WTC11 (cell line): Measurements from ENCODE around the gene MPHOSPH10. TPM values are rescaled to one million over a fixed set of nuclear protein-coding genes. Genes with fewer than 3 reads are reported as not detected.

Source experiments
- ATAC-seq: fragments of 200-7000 bp; cut with Tn5 transposase; 2 replicates; pipeline ENCODE4 v1.10.0; 2021; ENCODE audit warnings: mild to moderate bottlenecking, moderate library complexity
- CTCF ChIA-PET: fragments of 300-600 bp; sonication (Branson Sonifier 250); formaldehyde crosslinking; loops from one replicate; lab custom pipeline; 2021; ENCODE audit warnings: antibody characterized with exemption; lab: Charles Lee
- POLR2A ChIA-PET: fragments of 350-600 bp; sonication (Branson Sonifier 250); formaldehyde crosslinking; loops from one replicate; lab custom pipeline; 2021; ENCODE audit warnings: antibody characterized with exemption; lab: Charles Lee
- DNase-seq: peaks from one replicate; pipeline ENCODE4 v3.0.0; 2021; ENCODE audit warnings: low spot score
- H3K27ac Mint-ChIP-seq: 2 replicates; pipeline ENCODE4 v1.8.0; 2021; ENCODE audit warnings: mixed read lengths
- H3K27me3 Mint-ChIP-seq: 2 replicates; pipeline ENCODE4 v1.8.0; 2021; ENCODE audit warnings: low read depth, mild to moderate bottlenecking, moderate library complexity, mixed read lengths
- H3K36me3 Mint-ChIP-seq: 2 replicates; pipeline ENCODE4 v1.8.0; 2021; ENCODE audit warnings: mixed read lengths
- H3K4me1 Mint-ChIP-seq: 2 replicates; pipeline ENCODE4 v1.8.0; 2022; ENCODE audit warnings: mixed read lengths
- H3K4me3 Mint-ChIP-seq: 2 replicates; pipeline ENCODE4 v1.8.0; 2021; ENCODE audit warnings: mild to moderate bottlenecking, moderate library complexity, mixed read lengths
- H3K9me3 Mint-ChIP-seq: 2 replicates; pipeline ENCODE4 v1.8.0; 2021; ENCODE audit warnings: mixed read lengths
- ARID4B ChIP-seq: sonication (generic); formaldehyde crosslinking; IDR thresholded peaks from 2 replicates; pipeline ENCODE4 v1.8.0; 2023; ENCODE audit warnings: missing genetic modification reagents, mild to moderate bottlenecking, borderline replicate concordance
- ATF2 ChIP-seq: sonication (generic); formaldehyde crosslinking; IDR thresholded peaks from 2 replicates; pipeline ENCODE4 v1.8.1; 2022; ENCODE audit warnings: low read depth, missing genetic modification reagents, borderline replicate concordance
- E2F4 ChIP-seq: sonication (generic); formaldehyde crosslinking; IDR thresholded peaks from 2 replicates; pipeline ENCODE4 v1.8.1; 2022; ENCODE audit warnings: low read depth, mild to moderate bottlenecking, moderate library complexity, missing genetic modification reagents, borderline replicate concordance
- E2F5 ChIP-seq: sonication (generic); formaldehyde crosslinking; IDR thresholded peaks from 2 replicates; pipeline ENCODE4 v1.8.1; 2022; ENCODE audit warnings: mild to moderate bottlenecking, moderate library complexity, missing genetic modification reagents
- ESRRA ChIP-seq: sonication (generic); formaldehyde crosslinking; IDR thresholded peaks from 2 replicates; pipeline ENCODE4 v1.8.1; 2022; ENCODE audit warnings: mild to moderate bottlenecking, missing genetic modification reagents, borderline replicate concordance
- ETV6 ChIP-seq: sonication (generic); formaldehyde crosslinking; IDR thresholded peaks from 2 replicates; pipeline ENCODE4 v1.8.1; 2022; ENCODE audit warnings: mild to moderate bottlenecking, missing genetic modification reagents
- FOXJ3 ChIP-seq: sonication (generic); formaldehyde crosslinking; IDR thresholded peaks from 2 replicates; pipeline ENCODE4 v1.9.0; 2021; ENCODE audit warnings: missing genetic modification reagents, mild to moderate bottlenecking, borderline replicate concordance
- GABPB1 ChIP-seq: sonication (generic); formaldehyde crosslinking; IDR thresholded peaks from 2 replicates; pipeline ENCODE4 v1.8.1; 2023; ENCODE audit warnings: mild to moderate bottlenecking, missing genetic modification reagents
- NFE2L1 ChIP-seq: sonication (generic); formaldehyde crosslinking; IDR thresholded peaks from 2 replicates; pipeline ENCODE4 v1.8.1; 2023; ENCODE audit warnings: missing genetic modification reagents
- NFYB ChIP-seq: sonication (generic); formaldehyde crosslinking; conservative IDR thresholded peaks from 2 replicates; pipeline ENCODE4 v1.8.0; 2022; ENCODE audit warnings: low read depth, missing genetic modification reagents
- NR1H2 ChIP-seq: sonication (generic); formaldehyde crosslinking; IDR thresholded peaks from 2 replicates; pipeline ENCODE4 v1.9.0; 2021; ENCODE audit warnings: mild to moderate bottlenecking, moderate library complexity, missing genetic modification reagents
- OVOL2 ChIP-seq: fragments of 250-450 bp; sonication (Bioruptor Pico); IDR thresholded peaks from 2 replicates; pipeline ENCODE4 v1.9.0; 2021; ENCODE audit warnings: mild to moderate bottlenecking, borderline replicate concordance
- PRRX2 ChIP-seq: fragments of 250-450 bp; sonication (Bioruptor Pico); IDR thresholded peaks from 2 replicates; pipeline ENCODE4 v1.8.0; 2021; ENCODE audit warnings: mild to moderate bottlenecking
- SMAD4 ChIP-seq: sonication (generic); formaldehyde crosslinking; IDR thresholded peaks from 2 replicates; pipeline ENCODE4 v1.8.0; 2022; ENCODE audit warnings: mild to moderate bottlenecking, missing genetic modification reagents
- TCF7 ChIP-seq: sonication (generic); formaldehyde crosslinking; IDR thresholded peaks from 2 replicates; pipeline ENCODE4 v1.8.0; 2022; ENCODE audit warnings: mild to moderate bottlenecking, low read depth, missing genetic modification reagents, moderate library complexity
- USF1 ChIP-seq: sonication (generic); formaldehyde crosslinking; IDR thresholded peaks from 2 replicates; pipeline ENCODE4 v1.8.0; 2022; ENCODE audit warnings: mild to moderate bottlenecking, missing genetic modification reagents
- ZNF232 ChIP-seq: sonication (generic); formaldehyde crosslinking; IDR thresholded peaks from 2 replicates; pipeline ENCODE4 v1.8.0; 2022; ENCODE audit warnings: mild to moderate bottlenecking, missing genetic modification reagents
- total RNA-seq: library from RNA; stranded (reverse); gene quantifications from 3 replicates; pipeline ENCODE4 v1.2.3, GENCODE V29; 2021
- TF ChIP-seq, protein P1 (sequence below): sonication (generic); formaldehyde crosslinking; IDR thresholded peaks from 2 replicates; pipeline ENCODE4 v1.8.0; 2023; ENCODE audit warnings: missing genetic modification reagents
- TF ChIP-seq, protein P2 (sequence below): sonication (generic); formaldehyde crosslinking; IDR thresholded peaks from 2 replicates; pipeline ENCODE4 v1.8.0; 2022; ENCODE audit warnings: mild to moderate bottlenecking, missing genetic modification reagents
- TF ChIP-seq, protein P3 (sequence below): sonication (generic); formaldehyde crosslinking; IDR thresholded peaks from 2 replicates; pipeline ENCODE4 v1.8.1; 2023; ENCODE audit warnings: mild to moderate bottlenecking, missing genetic modification reagents, moderate library complexity
- TF ChIP-seq, protein P4 (sequence below): sonication (generic); formaldehyde crosslinking; IDR thresholded peaks from 2 replicates; pipeline ENCODE4 v1.8.1; 2023; ENCODE audit warnings: mild to moderate bottlenecking, moderate library complexity, missing genetic modification reagents

The MPHOSPH10 gene
- total RNA-seq, 1 experiment from 2014 or later: 36.6 TPM

DNA sequence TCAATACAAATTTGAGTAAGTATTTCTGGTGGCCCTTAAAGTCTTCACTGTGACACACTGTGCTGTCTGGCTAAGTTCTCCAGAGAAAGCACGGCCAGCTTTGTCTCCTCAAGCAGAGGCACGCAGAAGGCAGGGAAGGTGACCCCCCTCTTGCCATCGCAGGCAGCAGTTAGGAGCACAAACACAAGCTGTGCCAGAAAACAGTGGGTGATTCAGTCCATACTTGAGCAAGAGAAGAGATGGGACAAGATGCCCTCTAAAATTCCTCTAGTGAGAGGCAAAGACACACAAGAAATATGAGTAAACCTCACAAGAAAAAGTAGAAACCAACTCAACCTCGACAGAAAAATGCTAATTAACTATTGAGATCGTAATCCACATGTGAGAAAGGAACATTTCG lies 10.2 kb upstream of the MPHOSPH10 start (continued):
- TF ChIP-seq, protein P1, sequence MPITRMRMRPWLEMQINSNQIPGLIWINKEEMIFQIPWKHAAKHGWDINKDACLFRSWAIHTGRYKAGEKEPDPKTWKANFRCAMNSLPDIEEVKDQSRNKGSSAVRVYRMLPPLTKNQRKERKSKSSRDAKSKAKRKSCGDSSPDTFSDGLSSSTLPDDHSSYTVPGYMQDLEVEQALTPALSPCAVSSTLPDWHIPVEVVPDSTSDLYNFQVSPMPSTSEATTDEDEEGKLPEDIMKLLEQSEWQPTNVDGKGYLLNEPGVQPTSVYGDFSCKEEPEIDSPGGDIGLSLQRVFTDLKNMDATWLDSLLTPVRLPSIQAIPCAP: no peak
- TF ChIP-seq ESRRA (CRISPR knock-in tag) (no peak), OVOL2 (CRISPR knock-in tag) (no peak), E2F4 (CRISPR knock-in tag) (no peak), ARID4B (CRISPR knock-in tag) (no peak), USF1 (no peak), FOXJ3 (CRISPR knock-in tag) (no peak), ATF2 (CRISPR knock-in tag) (no peak), SMAD4 (CRISPR knock-in tag) (no peak)
- TF ChIP-seq, protein P2, sequence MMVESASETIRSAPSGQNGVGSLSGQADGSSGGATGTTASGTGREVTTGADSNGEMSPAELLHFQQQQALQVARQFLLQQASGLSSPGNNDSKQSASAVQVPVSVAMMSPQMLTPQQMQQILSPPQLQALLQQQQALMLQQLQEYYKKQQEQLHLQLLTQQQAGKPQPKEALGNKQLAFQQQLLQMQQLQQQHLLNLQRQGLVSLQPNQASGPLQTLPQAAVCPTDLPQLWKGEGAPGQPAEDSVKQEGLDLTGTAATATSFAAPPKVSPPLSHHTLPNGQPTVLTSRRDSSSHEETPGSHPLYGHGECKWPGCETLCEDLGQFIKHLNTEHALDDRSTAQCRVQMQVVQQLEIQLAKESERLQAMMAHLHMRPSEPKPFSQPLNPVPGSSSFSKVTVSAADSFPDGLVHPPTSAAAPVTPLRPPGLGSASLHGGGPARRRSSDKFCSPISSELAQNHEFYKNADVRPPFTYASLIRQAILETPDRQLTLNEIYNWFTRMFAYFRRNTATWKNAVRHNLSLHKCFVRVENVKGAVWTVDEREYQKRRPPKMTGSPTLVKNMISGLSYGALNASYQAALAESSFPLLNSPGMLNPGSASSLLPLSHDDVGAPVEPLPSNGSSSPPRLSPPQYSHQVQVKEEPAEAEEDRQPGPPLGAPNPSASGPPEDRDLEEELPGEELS (CRISPR knock-in tag): no peak

- H3K36me3 Mint-ChIP-seq: peaks cover 31% of the 10 kb centered on the region
- POLR2A ChIA-PET: no interaction called here
- no peaks in the 10 kb centered on the region for H3K27me3 Mint-ChIP-seq
- H3K4me3 Mint-ChIP-seq: no peak overlapping the region
- CTCF ChIA-PET: interaction anchor here (1.2 to 1.6 kb wide), 2 partner anchors 21 to 22 kb away, joined by 3 to 7 read pairs; no protein-coding TSS in a partner anchor
- ATAC-seq (no peak), DNase-seq (no peak)
- no peak overlapping the region for H3K27ac Mint-ChIP-seq
- peaks cover 5% of the 10 kb centered on the region; the same call in 1 of the 2 replicates for H3K9me3 Mint-ChIP-seq
- H3K4me1 Mint-ChIP-seq: no peaks in the 10 kb centered on the region
- TF ChIP-seq E2F5 (no peak), PRRX2 (no peak), TCF7 (CRISPR knock-in tag) (no peak), ETV6 (CRISPR knock-in tag) (no peak), ZNF232 (no peak), NFE2L1 (no peak), NR1H2 (CRISPR knock-in tag) (no peak), NFYB (no peak), GABPB1 (CRISPR knock-in tag) (no peak)
- TF ChIP-seq, protein P1: no peak
- TF ChIP-seq, protein P3, sequence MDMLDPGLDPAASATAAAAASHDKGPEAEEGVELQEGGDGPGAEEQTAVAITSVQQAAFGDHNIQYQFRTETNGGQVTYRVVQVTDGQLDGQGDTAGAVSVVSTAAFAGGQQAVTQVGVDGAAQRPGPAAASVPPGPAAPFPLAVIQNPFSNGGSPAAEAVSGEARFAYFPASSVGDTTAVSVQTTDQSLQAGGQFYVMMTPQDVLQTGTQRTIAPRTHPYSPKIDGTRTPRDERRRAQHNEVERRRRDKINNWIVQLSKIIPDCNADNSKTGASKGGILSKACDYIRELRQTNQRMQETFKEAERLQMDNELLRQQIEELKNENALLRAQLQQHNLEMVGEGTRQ (CRISPR knock-in tag): no peak
- TF ChIP-seq, protein P4, sequence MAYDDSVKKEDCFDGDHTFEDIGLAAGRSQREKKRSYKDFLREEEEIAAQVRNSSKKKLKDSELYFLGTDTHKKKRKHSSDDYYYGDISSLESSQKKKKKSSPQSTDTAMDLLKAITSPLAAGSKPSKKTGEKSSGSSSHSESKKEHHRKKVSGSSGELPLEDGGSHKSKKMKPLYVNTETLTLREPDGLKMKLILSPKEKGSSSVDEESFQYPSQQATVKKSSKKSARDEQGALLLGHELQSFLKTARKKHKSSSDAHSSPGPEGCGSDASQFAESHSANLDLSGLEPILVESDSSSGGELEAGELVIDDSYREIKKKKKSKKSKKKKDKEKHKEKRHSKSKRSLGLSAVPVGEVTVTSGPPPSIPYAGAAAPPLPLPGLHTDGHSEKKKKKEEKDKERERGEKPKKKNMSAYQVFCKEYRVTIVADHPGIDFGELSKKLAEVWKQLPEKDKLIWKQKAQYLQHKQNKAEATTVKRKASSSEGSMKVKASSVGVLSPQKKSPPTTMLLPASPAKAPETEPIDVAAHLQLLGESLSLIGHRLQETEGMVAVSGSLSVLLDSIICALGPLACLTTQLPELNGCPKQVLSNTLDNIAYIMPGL (CRISPR knock-in tag): no peak
These were observed 9.0 kb upstream of the MPHOSPH10 start for GRCh38 chr2:71121479-71121878.
